SK-N-SH treated with all-trans-retinoic acid at 6 μM for 48 hours (cell line): ENCODE data around the gene CEP295NL.

Experiments
- GLIS3 ChIP-seq: fragments of 250-450 bp; sonication (Bioruptor Pico); IDR thresholded peaks from 2 replicates; pipeline ENCODE4 v1.5.0; 2020; ENCODE audit warnings: mild to moderate bottlenecking, moderate library complexity
- ISL1 ChIP-seq: fragments of 250-450 bp; sonication (Bioruptor Pico); IDR thresholded peaks from 2 replicates; pipeline ENCODE4 v2.1.2; 2022; ENCODE audit warnings: mild to moderate bottlenecking, moderate library complexity
- OSR1 ChIP-seq: fragments of 250-450 bp; sonication (Bioruptor Pico); IDR thresholded peaks from 2 replicates; pipeline ENCODE4 v1.8.0; 2022; ENCODE audit warnings: moderate library complexity, mild to moderate bottlenecking, inconsistent platforms
- PATZ1 ChIP-seq: fragments of 250-450 bp; sonication (Bioruptor Pico); IDR thresholded peaks from 2 replicates; pipeline ENCODE4 v1.8.0; 2020; ENCODE audit warnings: mild to moderate bottlenecking, moderate library complexity, borderline replicate concordance
- POU6F1 ChIP-seq: fragments of 250-450 bp; sonication (Bioruptor Pico); IDR thresholded peaks from 2 replicates; pipeline ENCODE4 v1.8.0; 2021; ENCODE audit warnings: low read depth, mild to moderate bottlenecking, moderate library complexity, borderline replicate concordance
- PPARA ChIP-seq: fragments of 250-450 bp; sonication (Bioruptor Pico); IDR thresholded peaks from 2 replicates; pipeline ENCODE4 v1.5.0; 2020; ENCODE audit warnings: mild to moderate bottlenecking, borderline replicate concordance
- RARB ChIP-seq: fragments of 250-450 bp; sonication (Bioruptor Pico); IDR thresholded peaks from 2 replicates; pipeline ENCODE4 v1.8.0; 2021; ENCODE audit warnings: mild to moderate bottlenecking, moderate library complexity
- SNAI2 ChIP-seq: fragments of 250-450 bp; sonication (Bioruptor Pico); IDR thresholded peaks from 2 replicates; pipeline ENCODE4 v1.5.0; 2020; ENCODE audit warnings: mild to moderate bottlenecking, moderate library complexity
- TOX ChIP-seq: fragments of 250-450 bp; sonication (Bioruptor Pico); IDR thresholded peaks from 2 replicates; pipeline ENCODE4 v1.8.0; 2021; ENCODE audit warnings: mild to moderate bottlenecking, moderate library complexity, borderline replicate concordance
- ZC3H10 ChIP-seq: fragments of 250-450 bp; sonication (Bioruptor Pico); IDR thresholded peaks from 2 replicates; pipeline ENCODE4 v1.5.1; 2021; ENCODE audit warnings: mild to moderate bottlenecking, moderate library complexity
- ZFP30 ChIP-seq: fragments of 450-650 bp; formaldehyde crosslinking; IDR thresholded peaks from 2 replicates; pipeline ENCODE4 v1.5.0; 2022; ENCODE audit warnings: mild to moderate bottlenecking, moderate library complexity
- TF ChIP-seq, protein P1 (sequence below): fragments of 250-450 bp; sonication (Bioruptor Pico); IDR thresholded peaks from 2 replicates; pipeline ENCODE4 v1.5.0; 2020; ENCODE audit warnings: mild to moderate bottlenecking, moderate library complexity

GRCh38 chr17:78921437-78921971 is 18.5 kb upstream of the CEP295NL start:
- no peak for TF ChIP-seq RARB (CRISPR knock-in tag)
- no peak for TF ChIP-seq PATZ1 (CRISPR knock-in tag)
- TF ChIP-seq OSR1 (CRISPR knock-in tag) = no peak
- TF ChIP-seq ISL1 (CRISPR knock-in tag) = no peak
- no peak for TF ChIP-seq SNAI2
- no peak for TF ChIP-seq GLIS3 (CRISPR knock-in tag)
- no peak for TF ChIP-seq PPARA (CRISPR knock-in tag)
- TF ChIP-seq ZFP30 (CRISPR knock-in tag) = no peak
- TF ChIP-seq POU6F1 (CRISPR knock-in tag) = no peak
- TF ChIP-seq TOX (CRISPR knock-in tag) = no peak
- TF ChIP-seq, protein P1, sequence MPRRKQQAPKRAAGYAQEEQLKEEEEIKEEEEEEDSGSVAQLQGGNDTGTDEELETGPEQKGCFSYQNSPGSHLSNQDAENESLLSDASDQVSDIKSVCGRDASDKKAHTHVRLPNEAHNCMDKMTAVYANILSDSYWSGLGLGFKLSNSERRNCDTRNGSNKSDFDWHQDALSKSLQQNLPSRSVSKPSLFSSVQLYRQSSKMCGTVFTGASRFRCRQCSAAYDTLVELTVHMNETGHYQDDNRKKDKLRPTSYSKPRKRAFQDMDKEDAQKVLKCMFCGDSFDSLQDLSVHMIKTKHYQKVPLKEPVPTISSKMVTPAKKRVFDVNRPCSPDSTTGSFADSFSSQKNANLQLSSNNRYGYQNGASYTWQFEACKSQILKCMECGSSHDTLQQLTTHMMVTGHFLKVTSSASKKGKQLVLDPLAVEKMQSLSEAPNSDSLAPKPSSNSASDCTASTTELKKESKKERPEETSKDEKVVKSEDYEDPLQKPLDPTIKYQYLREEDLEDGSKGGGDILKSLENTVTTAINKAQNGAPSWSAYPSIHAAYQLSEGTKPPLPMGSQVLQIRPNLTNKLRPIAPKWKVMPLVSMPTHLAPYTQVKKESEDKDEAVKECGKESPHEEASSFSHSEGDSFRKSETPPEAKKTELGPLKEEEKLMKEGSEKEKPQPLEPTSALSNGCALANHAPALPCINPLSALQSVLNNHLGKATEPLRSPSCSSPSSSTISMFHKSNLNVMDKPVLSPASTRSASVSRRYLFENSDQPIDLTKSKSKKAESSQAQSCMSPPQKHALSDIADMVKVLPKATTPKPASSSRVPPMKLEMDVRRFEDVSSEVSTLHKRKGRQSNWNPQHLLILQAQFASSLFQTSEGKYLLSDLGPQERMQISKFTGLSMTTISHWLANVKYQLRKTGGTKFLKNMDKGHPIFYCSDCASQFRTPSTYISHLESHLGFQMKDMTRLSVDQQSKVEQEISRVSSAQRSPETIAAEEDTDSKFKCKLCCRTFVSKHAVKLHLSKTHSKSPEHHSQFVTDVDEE (CRISPR knock-in tag) = no peak
- TF ChIP-seq ZC3H10 (CRISPR knock-in tag) = no peak
